Natural killer cell (primary cell): Measurements from ENCODE around the gene CIZ1. TPM values are rescaled to one million over a fixed set of nuclear protein-coding genes. Genes with fewer than 3 reads are reported as not detected.

ENCODE experiments used
- ATAC-seq, 3 donors: fragments of 150-1000 bp in 2 of 3; fragments of 200-7000 bp in 1 of 3; cut with Tn5 transposase; 1 replicate in 1 of 3; 2 replicates in 2 of 3; pipeline ENCODE4 v1.10.0; 2021; ENCODE audit warnings: mild to moderate bottlenecking in 2 of 3, moderate library complexity in 2 of 3
- DNase-seq, 2 donors: peaks; one replicate each; pipeline versions ENCODE4 v3.0.0 to v3.0.0-alpha.2; 2013 to 2021; ENCODE audit warnings: mixed read lengths in 1 of 2
- H3K27ac ChIP-seq: one replicate; pipeline ENCODE4 v1.5.1; 2013; ENCODE audit warnings: mild to moderate bottlenecking, low read length
- H3K27me3 ChIP-seq: one replicate; pipeline ENCODE4 v1.6.1; 2013; ENCODE audit warnings: low read length; ENCODE audit not compliant: control insufficient read depth, insufficient read depth
- H3K36me3 ChIP-seq: one replicate; pipeline ENCODE4 v1.6.1; 2013; ENCODE audit warnings: low read length; ENCODE audit not compliant: control insufficient read depth, insufficient read depth
- H3K4me1 ChIP-seq: one replicate; pipeline ENCODE4 v1.6.1; 2013; ENCODE audit warnings: low read length; ENCODE audit not compliant: control insufficient read depth, insufficient read depth
- H3K4me3 ChIP-seq: one replicate; pipeline ENCODE4 v1.5.1; 2013; ENCODE audit warnings: low read length
- H3K9me3 ChIP-seq: one replicate; pipeline ENCODE4 v1.6.1; 2013; ENCODE audit warnings: low read length; ENCODE audit not compliant: control insufficient read depth, insufficient read depth
- H3K27ac Mint-ChIP-seq, 2 donors: one replicate each; pipeline ENCODE4 v1.8.0; 2022; ENCODE audit warnings: mild to moderate bottlenecking in 2 of 2, mixed read lengths in 2 of 2, moderate library complexity in 1 of 2
- H3K27me3 Mint-ChIP-seq, 2 donors: one replicate each; pipeline ENCODE4 v1.8.0; 2022; ENCODE audit warnings: low read depth in 2 of 2, mixed read lengths in 2 of 2
- H3K36me3 Mint-ChIP-seq: one replicate; pipeline ENCODE4 v1.8.0; 2022; ENCODE audit warnings: mixed read lengths
- H3K4me1 Mint-ChIP-seq, 2 donors: one replicate each; pipeline ENCODE4 v1.8.0; 2022; ENCODE audit warnings: mixed read lengths in 2 of 2
- H3K4me3 Mint-ChIP-seq: one replicate; pipeline ENCODE4 v1.8.0; 2022; ENCODE audit warnings: mild to moderate bottlenecking, moderate library complexity, mixed read lengths
- H3K9me3 Mint-ChIP-seq, 2 donors: one replicate each; pipeline ENCODE4 v1.8.0; 2022; ENCODE audit warnings: mixed read lengths in 2 of 2
- WGBS: methylation state at CpG from one replicate; pipeline ENCODE4 v1.1.7; 2013; ENCODE audit warnings: missing lambda C conversion rate; ENCODE audit not compliant: insufficient coverage; 5-methylcytosine and 5-hydroxymethylcytosine counted together
- intact Hi-C: fragments of 100-400 bp; cut with micrococcal nuclease; formaldehyde crosslinking; loops from one replicate; pipeline ENCODE4 v1.14.2; 2022
- total RNA-seq, 4 donors: library from RNA; stranded (reverse); fragments of 120-200 nt in 1 of 4; gene quantifications; one replicate each; pipeline versions ENCODE4 v1.2.3 to v1.2.4, GENCODE V29; 2013 to 2022
- TF ChIP-seq, protein P1 (sequence below): fragments of 200-600 bp; IDR thresholded peaks from one replicate; pipeline ENCODE4 v1.8.0; 2022; ENCODE audit warnings: antibody characterized with exemption

The CIZ1 gene
- total RNA-seq, 3 donors from 2014 or later (not counting 1 experiment from before 2014, with no cell fraction given) = 152 to 165 (median 159) TPM

DNA sequence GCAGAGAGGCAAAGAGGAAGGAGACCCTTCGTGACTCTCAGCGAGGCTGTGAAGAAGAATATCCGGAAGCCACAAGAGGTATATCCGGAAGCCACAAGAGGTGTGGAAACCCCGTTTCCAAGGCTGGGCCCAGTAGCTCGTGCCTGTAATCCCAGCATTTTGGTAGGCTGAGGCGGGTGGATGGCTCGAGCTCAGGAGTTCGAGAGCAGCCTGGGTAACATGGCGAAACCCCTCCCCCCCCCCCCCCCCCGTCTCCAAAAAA, 31.9 kb downstream of the CIZ1 start:
- H3K4me1 Mint-ChIP-seq = peaks cover 15 to 22% of the 10 kb centered on the region in 2 donors
- H3K27me3 ChIP-seq = no peaks in the 10 kb centered on the region
- ATAC-seq = peak; percentile 8 to 29 (median 17)
- no peaks in the 10 kb centered on the region for H3K9me3 Mint-ChIP-seq
- peak; percentile 27 to 84 for DNase-seq
- H3K36me3 Mint-ChIP-seq = no peaks in the 10 kb centered on the region
- 13% methylated on average over 10 of the region's 11 CpGs for WGBS
- peaks cover 19% of the 10 kb centered on the region for H3K4me1 ChIP-seq
- peak overlapping the region; percentile 74 for H3K4me3 ChIP-seq
- H3K27me3 Mint-ChIP-seq = no peaks in the 10 kb centered on the region
- peak overlapping the region; percentile 83 for H3K27ac ChIP-seq
- peaks cover 10% of the 10 kb centered on the region for H3K36me3 ChIP-seq
- no peaks in the 10 kb centered on the region for H3K9me3 ChIP-seq
- TF ChIP-seq, protein P1, sequence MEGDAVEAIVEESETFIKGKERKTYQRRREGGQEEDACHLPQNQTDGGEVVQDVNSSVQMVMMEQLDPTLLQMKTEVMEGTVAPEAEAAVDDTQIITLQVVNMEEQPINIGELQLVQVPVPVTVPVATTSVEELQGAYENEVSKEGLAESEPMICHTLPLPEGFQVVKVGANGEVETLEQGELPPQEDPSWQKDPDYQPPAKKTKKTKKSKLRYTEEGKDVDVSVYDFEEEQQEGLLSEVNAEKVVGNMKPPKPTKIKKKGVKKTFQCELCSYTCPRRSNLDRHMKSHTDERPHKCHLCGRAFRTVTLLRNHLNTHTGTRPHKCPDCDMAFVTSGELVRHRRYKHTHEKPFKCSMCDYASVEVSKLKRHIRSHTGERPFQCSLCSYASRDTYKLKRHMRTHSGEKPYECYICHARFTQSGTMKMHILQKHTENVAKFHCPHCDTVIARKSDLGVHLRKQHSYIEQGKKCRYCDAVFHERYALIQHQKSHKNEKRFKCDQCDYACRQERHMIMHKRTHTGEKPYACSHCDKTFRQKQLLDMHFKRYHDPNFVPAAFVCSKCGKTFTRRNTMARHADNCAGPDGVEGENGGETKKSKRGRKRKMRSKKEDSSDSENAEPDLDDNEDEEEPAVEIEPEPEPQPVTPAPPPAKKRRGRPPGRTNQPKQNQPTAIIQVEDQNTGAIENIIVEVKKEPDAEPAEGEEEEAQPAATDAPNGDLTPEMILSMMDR = no peak
- H3K27ac Mint-ChIP-seq = peak overlapping the region; percentile 82 to 90
- peak overlapping the region; percentile 92 for H3K4me3 Mint-ChIP-seq
- intact Hi-C loops = no loop called here

DNA sequence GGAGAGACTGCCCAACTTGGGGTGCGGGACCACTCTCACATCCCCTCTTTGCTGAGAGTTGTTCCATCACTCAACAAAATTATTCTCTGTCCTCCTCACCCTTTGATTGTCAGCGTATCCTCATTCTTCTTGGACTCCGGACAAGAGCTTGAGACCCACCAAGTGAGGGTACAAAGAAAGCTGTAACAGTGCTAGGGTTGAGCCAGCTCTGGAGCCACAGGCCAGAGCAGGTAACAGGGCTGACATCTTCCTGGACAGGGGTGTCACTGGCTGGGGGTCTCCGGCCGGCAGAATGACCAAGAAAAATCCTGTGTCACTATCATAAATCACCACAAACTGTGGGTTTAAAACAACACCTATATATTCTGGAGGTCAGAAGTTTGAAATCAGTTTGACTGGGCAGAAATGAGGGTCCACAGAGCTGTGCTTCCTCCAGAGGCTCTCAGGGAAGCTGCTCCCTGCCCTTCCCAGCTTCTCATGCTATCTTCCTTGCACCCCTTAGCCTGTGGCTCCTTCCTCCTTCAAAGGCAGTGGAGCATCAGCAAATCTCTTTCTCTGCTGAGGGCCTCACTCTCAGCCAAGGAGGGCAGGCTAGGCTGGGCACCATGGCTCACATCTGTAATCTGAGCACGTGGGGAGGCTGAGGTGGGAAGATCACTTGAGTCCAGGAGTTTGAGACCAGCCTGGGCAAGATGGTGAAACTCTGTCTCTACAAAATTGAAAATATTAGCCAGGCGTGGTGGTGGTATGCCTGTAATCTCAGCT, 35.5 kb downstream of the CIZ1 start:
- Histone ChIP-seq H3K9me3 (no peaks in the 10 kb centered on the region), H3K36me3 (no peaks in the 10 kb centered on the region), H3K27ac (no peak overlapping the region), H3K4me3 (no peak overlapping the region), H3K4me1 (peaks cover 14% of the 10 kb centered on the region), H3K27me3 (no peaks in the 10 kb centered on the region)
- TF ChIP-seq, protein P1 = no peak
- Mint-ChIP-seq H3K4me1 (peaks cover 4 to 10% of the 10 kb centered on the region in 2 donors), H3K27me3 (no peaks in the 10 kb centered on the region), H3K27ac (no peak overlapping the region), H3K9me3 (no peaks in the 10 kb centered on the region), H3K4me3 (no peak overlapping the region), H3K36me3 (no peaks in the 10 kb centered on the region)
- no peak for ATAC-seq
- DNase-seq = no peak
- WGBS = 90% methylated on average over 7 of the region's 7 CpGs
- intact Hi-C loops = no loop called here

DNA sequence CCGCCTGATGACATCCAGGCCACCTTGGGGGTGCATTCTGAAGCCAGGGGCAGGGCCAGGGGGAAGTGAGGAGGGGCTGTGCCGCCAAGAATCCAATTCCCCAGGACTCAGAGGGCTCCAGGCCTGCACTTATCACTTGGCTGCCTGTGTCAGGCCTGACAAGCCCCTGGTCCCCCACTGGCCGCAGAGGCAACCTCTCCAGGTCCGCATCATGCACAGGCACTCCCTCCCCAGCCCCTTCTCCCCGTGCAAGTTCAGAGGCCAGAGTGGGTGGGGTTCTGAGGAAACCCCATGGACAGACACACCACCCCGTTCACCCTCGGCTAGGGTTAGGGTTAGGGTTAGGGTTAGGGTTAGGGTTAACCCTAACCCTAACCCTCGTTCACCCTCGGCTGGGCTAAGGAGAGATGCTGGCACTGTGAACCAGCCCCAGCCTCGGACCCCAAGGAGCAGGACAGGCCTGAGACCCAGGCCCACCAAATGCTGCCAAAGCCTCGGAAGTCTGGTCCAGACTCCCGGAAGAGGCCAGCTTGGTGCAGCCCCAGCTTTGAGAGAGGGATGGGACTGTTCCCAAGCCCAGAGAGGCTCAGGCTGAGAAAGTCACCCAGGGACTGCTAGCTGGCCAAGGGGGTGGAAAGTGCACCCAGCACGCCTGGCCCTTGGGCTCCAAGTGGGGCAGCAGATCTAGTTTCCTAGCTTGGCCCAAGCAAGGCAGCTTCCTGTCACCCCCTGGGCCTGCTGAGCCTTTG, 37.3 kb downstream of the CIZ1 start:
- Mint-ChIP-seq H3K27ac (no peak overlapping the region), H3K9me3 (no peaks in the 10 kb centered on the region), H3K36me3 (no peaks in the 10 kb centered on the region), H3K4me1 (peaks cover 0 to 7% of the 10 kb centered on the region in 2 donors), H3K27me3 (no peaks in the 10 kb centered on the region), H3K4me3 (no peak overlapping the region)
- DNase-seq = no peak
- no peaks in the 10 kb centered on the region for H3K36me3 ChIP-seq
- H3K27me3 ChIP-seq = no peaks in the 10 kb centered on the region
- no peaks in the 10 kb centered on the region for H3K9me3 ChIP-seq
- intact Hi-C loops = no loop called here
- ATAC-seq = no peak
- TF ChIP-seq, protein P1 = no peak
- peaks cover under 1% of the 10 kb centered on the region for H3K4me1 ChIP-seq
- no peak overlapping the region for H3K4me3 ChIP-seq
- WGBS = 93% methylated on average over 12 of the region's 13 CpGs
- no peak overlapping the region for H3K27ac ChIP-seq
